Activated naive CD4-positive, alpha-beta T cell treated with anti-CD3 and anti-CD28 coated beads, Interleukin-2, amount 50 U/mL, for 16 hours (primary cell): ENCODE results near the gene GRAMD1B.

Experiments used
- DNase-seq: peaks from one replicate; pipeline ENCODE4 v3.0.0-alpha.2; 2020

Gene GRAMD1B

DNA sequence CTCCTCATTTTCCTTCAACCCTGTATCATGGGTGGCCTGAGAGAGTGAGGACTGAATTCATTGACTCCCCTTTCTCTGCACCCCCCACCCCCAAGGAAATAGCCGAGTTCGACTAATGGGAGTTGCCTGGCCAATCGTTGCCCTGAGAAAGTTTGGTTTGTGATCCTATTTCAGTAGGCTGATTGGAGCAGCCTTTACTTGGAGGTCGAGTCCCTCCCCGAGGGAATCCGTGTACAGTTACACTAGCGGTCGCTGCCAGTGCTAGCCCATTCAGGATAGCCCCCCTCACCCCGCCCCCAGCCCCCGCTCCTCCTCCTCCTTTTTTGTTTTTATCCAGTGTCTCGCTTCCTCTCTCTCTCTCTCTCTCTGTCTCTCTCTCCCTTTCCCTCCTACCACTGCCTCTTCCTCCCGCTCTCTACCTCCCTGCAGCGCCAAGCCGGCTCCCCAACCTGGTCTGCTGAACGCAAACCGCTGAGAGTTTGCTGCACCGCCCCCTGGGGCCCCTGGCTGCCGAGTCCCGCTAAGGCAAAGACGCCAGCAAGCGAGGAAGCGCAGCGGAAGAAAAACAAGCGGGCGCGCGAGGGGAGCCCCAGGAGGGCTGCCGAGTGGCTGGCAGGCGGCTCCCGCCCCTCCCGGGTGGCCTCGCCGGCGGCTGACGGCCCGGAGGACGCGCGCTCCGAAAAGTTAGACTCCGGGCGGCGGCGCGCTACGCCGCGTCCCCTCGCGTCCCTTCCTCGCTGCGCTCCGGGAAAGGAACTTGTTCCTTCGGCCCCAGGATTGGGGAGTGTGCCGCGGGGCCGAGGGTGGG is at the start of gene GRAMD1B:
TSS of gene GRAMD1B (plus strand) at position 357 of the 808 bp plus-strand sequence. CDS start 524 bp downstream, outside the sequence.
- DNase-seq, result peak; percentile 72

DNA sequence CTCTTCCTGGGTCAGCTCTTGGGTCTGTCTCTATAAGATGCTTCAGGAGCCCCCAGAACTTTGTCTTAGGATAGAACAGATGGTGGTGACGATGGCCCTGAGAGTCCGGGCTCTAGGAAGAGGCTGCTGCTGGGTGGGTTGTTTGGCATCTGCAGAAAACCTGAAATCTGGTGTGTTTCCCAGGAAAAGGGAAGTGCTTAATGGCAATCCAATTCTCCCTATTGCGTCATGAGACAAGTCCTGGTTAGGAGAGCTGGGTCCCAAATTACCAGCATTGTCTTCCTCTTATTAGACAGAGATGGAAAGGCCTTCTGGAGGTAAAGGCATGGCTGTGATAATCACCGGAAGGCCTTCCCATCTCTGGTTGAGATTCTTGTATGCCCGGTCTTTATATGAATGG is 48.9 kb upstream of the GRAMD1B start:
- no peak for DNase-seq

DNA sequence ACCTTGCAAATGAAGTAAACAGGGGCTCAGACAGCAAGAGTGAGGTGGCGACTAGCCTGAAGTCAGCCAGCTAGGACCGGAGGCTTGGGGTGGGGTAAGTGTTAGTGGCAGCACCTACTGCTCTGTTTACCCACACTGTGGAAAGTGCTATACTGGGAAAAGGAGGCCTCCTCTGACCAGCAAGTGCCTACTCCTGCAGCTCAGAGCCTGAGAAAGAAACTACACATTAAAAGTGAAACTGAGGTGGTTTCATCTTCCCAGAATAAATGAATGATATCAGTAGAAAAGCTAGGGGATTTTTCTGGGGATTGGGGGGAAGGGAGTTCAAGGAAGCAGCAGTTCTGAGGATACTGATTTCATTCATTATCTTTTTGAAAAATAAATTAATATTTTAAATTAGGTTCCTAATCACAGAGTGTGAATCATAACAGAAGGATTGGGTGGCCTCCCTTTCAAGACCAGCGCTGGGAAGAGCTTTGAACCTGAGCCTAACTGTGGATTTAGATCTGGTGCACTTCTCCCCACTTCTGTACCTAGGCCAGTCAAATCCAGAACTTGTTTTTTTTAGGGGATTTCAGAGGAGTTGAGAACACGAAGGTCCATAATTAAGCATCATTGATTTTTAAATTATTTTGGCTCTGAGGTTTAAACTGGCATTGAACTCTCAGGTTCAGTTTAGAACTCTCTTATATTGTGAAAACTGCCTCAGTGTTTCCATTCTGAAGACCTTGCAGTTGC is 48.1 kb upstream of the GRAMD1B start:
- peak; percentile 15 for DNase-seq

DNA sequence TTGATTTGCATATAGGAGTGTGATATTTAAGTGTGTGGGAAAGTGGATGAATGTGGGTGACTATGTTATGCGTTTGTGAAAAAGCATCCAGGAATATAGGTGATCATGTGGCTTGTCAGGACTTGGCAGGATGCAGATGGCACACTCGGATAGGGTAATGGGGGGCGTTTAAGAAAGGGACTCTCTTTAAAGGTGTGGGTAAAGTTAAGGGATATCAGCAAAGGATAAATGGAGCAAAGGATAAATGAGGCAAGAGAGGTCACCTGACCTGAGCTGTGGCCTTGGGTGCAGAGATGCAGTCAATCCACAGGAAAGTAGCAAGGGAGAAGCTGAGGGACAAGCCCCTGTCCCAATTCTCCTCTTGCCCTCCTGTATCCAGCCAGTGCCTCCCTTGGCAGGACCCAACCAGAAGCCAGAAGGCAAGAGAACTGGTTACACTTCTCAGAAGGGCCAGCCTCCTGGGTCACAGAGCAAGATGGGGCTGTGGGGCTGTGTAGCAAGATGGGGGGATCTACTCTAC is 47.5 kb upstream of the GRAMD1B start:
- DNase-seq, result no peak

DNA sequence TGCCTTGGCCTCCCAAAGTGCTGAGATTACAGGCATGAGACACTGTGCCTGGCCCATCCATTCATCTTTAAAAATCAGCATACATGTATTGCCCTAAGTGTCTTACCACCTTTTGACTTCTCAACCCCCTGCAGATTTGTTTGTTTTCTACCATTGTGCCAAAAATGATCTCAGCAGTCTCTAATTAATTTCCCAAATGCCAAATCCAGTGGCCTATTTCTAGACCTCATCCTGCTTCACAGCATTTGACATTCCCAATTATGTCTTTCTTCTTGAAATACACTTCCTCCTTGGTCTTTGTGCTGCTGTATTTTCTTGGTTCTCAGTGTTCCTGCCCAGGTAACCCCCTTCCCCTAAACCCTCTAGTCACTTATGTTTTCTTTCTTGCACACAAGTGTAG is 46.0 kb upstream of the GRAMD1B start:
- DNase-seq, result no peak

DNA sequence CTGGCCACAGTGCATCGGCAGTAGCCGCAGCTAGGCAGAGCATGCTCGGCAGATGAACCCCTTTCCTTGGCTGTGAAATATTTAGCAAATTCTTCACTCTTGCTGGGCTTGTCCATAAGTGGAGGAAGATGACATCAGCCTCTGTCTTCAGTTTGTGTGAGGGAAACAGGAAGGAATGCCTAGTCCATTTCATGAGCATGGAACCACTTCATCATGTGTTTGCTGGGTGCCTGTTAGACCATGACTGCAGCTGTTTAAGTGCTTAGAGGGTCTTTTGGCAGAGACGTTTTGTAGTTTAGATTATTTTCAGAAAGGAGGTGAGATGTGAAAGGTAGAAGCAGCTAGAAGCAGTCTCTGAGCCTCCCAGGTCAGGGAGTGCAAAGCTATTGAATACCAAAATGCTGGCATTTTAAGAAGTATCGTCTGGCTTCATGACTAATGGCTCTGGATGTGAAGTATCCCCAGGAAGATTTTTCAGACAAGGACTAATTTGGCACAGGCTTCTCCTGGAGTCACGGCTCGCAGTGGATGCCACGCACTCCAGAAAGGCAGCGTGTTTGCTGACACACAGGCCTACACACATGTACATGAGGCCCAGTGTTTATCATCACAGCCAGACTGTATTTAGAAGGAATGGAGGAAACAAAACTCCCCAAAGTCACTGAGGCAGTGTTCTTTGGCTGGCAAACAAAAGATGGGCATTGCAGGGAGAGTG is 43.1 kb upstream of the GRAMD1B start:
- no peak for DNase-seq

DNA sequence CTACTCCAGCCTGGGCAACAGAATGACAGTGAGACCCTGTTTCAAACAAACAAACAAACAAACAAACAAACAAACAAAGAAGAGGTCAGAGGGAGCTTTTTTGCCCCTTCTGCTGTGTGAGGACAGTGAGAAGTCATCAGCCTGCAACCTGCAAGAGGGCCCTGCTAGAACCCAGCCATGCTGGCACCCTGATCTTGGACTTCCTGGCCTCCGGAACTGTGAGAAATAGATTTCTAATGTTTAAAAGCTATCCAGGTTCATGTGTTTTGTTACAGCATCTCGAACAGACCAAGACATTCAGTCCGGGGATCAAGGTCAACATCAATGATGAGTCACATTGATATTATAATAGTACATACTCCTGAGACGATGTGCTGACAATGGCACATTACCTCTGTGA is 41.4 kb upstream of the GRAMD1B start:
- no peak for DNase-seq

DNA sequence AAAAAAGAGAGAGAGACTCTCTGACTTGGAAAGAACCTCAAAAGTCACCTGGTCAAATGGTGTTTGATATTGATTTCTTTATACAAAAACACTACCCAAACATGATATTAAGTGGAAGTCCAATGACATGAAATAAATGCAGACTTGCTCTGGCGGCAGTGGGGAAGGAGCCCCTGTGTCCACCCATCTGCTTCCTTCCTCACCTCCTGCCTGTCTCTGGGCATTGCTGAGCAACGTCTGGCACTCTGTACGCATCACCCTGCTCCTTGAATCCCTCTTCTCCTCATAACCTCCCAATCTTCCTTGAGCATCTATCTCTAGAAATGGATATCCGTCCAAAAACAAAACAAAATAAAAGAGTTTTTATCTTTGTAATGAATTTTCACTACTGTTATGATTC is 39.9 kb upstream of the GRAMD1B start:
- DNase-seq, result no peak

DNA sequence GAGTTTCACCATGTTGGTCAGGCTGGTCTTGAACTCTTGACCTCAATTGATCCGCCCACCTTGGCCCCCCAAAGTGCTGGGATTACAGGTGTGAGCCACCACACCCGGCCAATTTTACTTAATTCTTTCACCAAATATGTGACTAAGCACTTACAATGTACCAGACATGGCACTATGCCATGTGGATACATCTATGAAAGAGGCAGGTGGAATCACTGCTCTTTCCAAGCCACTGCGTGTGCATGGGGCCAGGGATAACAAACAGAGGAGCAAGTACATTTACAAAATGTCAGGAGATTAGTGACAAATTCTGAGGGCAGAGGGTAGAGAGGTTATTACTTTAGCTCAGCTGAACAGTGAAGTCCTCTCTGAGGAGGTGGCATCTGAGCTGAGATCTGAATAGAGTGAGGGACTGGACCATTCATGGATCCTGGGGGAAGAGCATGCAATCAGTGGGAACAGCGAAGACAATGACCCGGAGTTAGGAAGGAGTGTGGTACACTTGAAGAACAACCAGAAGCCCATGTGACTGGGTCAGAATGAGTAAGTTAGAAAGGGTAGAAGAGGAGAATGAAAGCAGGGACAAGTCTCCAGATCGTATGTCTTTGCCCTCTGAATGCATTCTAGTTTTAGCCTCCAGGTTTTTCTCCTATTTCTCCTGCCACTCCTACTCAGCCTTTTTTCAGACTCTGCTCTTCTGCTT is 38.3 kb upstream of the GRAMD1B start:
- no peak for DNase-seq

DNA sequence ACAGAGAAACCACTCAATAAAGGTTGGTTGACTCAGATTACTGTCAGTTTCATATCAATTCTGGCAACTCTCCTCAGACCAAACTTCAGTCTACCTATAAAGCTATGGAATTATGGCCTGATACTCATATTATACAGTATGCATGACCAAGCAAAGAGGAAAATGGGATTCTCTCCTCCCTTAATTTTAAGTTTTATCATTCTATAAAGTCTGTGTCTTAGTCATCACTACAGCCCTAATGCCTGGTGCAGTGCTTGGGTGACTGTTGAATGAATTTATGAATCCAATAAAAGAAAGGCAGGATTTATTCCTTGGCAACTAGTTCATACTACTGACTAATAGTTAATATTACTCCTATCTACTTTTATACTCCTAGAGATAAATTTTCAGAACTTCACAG is 37.6 kb upstream of the GRAMD1B start:
- DNase-seq, result no peak

DNA sequence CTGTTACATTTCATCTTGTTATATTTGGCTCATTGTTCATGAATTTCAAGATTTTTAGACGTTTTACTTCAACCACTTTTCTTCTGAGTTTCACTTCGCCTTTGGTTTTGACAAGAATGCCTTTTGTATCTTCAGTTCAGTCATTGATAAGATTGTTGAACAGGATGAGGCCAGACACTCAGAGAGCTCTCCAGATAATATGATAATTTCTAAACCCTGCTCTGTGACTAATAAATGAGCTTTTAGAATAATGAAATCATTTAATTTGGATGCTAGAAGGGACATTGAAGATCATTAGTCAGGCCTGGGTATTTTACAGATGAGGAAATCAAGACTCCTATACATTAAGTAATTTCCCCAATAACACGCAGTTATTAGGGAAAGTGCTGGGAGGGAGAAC is 37.2 kb upstream of the GRAMD1B start:
- no peak for DNase-seq

DNA sequence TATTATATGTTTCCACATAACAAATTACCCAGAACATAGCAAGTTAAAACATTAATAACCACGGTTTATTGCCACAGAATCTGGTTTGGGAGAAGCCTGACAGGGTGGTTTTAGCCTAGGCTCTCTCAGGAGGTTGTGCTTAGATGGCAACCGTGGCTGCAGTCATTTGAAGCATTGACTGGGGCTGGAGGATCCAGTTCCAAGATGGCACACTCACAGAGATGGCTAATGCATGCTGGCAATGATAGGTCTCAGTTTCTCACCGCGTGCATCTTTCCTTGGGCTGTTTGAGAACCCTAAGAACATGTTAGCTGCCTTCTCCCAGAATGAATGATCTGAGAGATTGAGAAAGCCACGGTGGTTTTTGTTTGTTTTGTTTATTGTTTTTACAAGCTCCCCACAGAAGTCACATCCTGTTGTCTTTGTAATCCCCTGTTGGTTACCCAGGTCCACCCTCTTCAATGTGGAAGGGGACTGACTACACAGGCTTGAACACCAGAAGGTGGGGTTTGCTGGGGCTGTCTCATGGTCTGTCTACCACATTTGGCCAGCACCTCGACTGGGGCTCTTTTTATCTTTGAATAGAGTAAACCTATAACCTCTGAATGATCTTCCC is 36.6 kb upstream of the GRAMD1B start:
- DNase-seq, result no peak

DNA sequence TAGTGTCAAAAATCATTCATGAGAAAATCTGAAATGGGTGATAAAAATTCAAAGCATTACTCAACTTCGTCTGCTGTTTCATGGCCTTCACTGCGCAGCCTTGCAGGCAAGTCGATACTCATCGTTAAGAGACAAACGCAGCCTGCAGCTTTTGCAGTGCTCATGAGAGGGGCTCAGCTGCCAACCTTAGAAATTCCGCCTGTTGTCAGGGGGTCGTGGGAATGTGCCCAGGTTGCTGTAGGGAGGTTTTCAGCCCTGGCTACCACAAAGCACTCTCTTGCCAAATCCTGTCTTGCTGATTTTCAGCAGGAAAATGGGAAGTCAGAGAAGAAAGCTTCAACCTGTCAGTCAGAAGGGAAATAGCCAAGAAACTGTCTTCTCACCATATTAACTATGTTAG is 25.4 kb upstream of the GRAMD1B start:
- DNase-seq, result no peak

DNA sequence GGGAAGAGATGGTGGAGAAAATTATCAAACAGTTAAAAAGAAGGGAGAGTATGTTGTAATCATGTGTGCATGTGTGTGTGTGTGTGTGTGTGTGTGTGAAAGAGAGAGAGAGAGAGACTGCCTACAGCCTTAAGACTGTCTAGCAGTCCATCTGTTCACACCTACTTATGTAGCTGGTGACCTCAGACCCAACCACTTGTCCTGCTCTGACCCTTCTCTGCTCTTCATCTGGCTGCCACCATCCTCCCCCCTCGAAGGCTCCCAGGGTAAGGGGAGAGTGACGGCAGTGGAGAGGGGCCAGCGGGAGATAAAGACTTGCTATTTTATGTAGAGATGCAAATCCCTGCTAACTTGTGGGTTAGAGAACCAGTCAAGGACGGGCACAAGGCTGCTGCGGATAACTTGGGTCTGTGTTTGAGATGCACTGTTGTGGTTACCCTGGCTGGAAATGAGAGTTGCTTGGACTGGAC is 24.9 kb upstream of the GRAMD1B start:
- DNase-seq, result no peak

DNA sequence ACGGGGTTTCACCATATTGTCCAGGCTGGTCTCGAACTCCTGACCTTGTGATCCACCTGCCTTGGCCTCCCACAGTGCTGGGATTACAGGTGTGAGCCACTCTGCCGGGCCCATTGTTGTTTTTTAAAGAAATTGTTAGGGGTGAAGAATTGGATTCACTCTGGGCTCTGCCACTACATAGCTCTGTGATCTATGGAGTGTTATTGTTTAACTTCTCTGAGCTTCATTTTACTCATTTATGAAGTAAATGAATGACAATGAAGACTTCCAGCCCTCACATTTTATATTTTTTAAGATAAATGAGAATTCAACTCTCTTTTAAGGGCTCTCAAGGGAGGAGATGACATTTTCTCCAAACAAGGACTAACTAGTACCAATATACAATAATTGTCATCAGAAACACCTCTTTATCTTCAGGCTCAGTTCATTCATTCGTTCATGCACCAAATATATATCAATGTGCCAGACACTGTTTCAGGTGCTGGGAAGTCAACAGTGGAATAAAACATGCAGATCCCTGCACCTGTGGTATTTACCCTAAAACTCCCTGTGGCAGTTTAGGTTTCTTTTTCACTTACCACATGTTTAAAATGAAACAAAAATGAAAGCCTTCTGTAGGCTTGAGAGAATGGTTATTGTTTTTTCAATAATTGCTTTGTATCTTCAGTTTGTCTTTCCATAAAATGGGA is 23.5 kb upstream of the GRAMD1B start:
- DNase-seq, result no peak

DNA sequence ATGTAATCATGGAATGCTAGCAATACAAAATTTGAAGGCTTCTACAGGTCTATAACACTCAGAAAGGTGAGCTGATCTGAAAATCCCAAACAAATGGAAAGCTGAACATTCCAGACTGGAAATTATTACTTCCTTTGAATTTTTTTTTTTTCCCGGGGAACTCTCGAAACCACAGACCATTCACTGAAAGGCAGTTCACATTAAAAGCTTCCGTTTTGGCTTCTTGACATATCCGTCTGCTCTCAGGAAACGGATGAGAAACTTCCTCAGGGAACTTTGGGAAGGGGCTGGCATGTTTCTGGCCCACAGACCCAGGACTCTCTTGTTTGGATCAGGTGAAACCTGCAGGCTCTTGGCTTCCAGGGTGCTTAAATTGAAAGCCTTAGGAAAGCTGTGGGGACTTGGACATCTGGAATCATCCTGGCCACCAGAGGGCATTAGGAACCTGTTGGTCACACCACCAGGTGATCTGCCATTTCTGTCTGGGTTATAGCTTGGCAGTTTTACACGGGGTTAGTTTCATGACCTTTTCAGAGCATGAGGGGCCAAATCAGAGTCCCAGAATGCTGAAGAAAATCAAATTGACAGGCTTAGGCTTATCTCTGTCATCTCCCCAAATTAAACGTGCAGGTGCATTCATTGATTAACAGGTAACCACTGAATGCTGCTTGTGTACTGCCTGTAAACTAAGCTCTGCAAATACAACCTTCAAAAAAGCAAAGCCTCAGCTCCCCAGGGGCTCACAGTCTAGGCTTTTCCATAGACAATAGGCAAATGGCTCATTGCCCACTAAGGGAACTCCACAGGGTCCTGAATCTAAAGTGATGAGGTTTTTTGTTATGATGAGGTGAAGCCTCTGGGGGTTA is 22.7 kb upstream of the GRAMD1B start:
- peak; percentile 46 for DNase-seq

DNA sequence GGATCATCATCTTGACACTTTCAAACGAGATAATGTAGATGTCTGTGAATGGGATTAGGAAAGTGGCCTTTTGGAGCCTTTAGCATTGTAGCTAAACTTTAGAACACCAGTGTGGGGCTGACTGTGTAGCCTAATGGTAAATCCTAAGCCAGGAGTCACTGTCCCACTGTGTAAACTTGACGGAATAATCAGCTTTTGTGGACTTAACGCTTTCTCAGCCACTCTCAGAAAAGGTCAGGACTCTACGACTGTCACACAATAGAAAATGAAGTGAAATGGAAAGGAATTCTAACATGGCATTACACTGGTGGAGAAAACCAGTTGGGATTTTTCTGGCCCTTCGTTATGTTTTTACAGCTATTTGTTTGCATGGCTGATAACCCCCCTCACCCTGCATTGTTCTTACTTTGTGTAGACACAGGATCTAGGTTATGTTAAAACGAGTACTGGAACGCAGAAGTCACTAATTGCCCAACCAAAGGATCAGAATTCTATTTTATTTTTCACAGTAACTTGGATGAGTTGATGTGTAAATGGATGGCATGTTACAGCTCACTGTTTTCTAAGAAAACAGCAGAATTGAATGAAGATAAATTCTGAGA is 22.0 kb upstream of the GRAMD1B start:
- no peak for DNase-seq

DNA sequence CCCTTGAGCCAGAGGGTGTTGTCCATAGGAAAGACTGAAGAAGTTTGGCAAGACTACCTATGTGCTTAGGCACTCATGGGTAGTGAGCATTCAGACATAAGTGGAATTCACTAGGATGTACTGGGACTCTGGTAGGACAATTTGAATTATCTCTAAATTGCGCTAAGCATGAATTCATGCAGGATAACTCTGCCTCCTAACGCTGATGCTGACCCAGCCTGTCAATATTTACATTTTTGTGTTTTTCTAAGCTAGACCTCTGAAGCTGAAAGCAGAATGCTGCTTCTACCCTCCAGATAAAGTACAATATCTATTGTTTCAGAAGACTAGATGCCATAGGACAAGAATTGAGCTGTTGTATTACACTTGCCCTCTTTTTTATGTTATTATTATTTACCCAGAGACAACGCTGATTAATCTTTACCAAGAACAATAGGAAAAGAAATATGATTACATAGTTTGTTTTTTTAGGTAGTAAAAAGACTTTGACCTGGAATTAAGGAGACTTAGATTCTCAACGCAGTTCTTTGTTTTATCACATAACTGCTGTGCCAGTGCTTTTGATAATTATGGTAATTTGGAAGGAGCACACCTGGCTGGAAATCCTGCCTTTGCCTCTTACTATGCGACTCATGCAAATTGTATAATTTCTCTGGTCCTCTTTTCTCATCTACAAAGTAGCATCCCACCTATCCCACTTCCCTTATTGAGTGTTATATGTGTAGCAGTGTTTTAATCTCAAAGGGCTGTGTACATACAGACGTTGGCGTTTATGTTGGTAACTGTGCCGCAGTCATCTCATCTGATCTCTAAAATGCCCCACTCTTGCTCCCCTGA is 21.2 kb upstream of the GRAMD1B start:
- DNase-seq, result no peak
